SHP77 treated with DMSO at 0.1 percent for 48 hours (cell line): ENCODE measurements around the gene ATP6V0E1.
A peak's percentile ranks its signal among the peaks of the same experiment; 100 is the strongest.
"Not testable (repeated sequence)": the region's sequence is repeated elsewhere in the genome, so short reads cannot be mapped to it uniquely, and the experiment has no call there.

Experiments used
- DNase-seq: peaks from one replicate; lab custom pipeline; 2025; lab: John Stamatoyannopoulos, UW

ATP6V0E1 gene

GRCh38 chr5:173039188-173039587, 55.6 kb downstream of the ATP6V0E1 start:
- no peak for DNase-seq

GRCh38 chr5:173039964-173040363, 56.4 kb downstream of the ATP6V0E1 start:
- no peak for DNase-seq

GRCh38 chr5:173041881-173042762, 58.6 kb downstream of the ATP6V0E1 start:
- DNase-seq: no peak

- DNase-seq: no peak
Observed at GRCh38 chr5:173042763-173043107, 59.2 kb downstream of the ATP6V0E1 start.

- DNase-seq: no peak
Observed at GRCh38 chr5:173045474-173045873, 61.9 kb downstream of the ATP6V0E1 start.

GRCh38 chr5:173047096-173047837, 63.7 kb downstream of the ATP6V0E1 start:
- not testable (repeated sequence) for DNase-seq

- DNase-seq: no peak
Observed at GRCh38 chr5:173047838-173048105, 64.2 kb downstream of the ATP6V0E1 start.

- no peak for DNase-seq
Observed at GRCh38 chr5:173050791-173051190, 67.2 kb downstream of the ATP6V0E1 start.

- DNase-seq: no peak
Observed at GRCh38 chr5:173051746-173052145, 68.2 kb downstream of the ATP6V0E1 start.

- DNase-seq: no peak
Observed at GRCh38 chr5:173053041-173053440, 69.5 kb downstream of the ATP6V0E1 start.

- DNase-seq: no peak
Observed at GRCh38 chr5:173055042-173055721, 71.6 kb downstream of the ATP6V0E1 start.

GRCh38 chr5:173055722-173055982, 72.1 kb downstream of the ATP6V0E1 start:
- DNase-seq: peak; percentile 70

GRCh38 chr5:173055983-173056782, 72.6 kb downstream of the ATP6V0E1 start, which contains the start of gene CREBRF:
TSS of gene CREBRF (plus strand) at chr5:173056352. CDS start at chr5:173080776, 24,424 bp downstream.
- DNase-seq: peak; percentile 87

- no peak for DNase-seq
Observed at GRCh38 chr5:173056783-173057061, 73.2 kb downstream of the ATP6V0E1 start.

GRCh38 chr5:173057062-173057924, 73.7 kb downstream of the ATP6V0E1 start:
- peak; percentile 86 for DNase-seq

- no peak for DNase-seq
Observed at GRCh38 chr5:173062141-173062540, 78.6 kb downstream of the ATP6V0E1 start.

- DNase-seq: no peak
Observed at GRCh38 chr5:173065155-173065554, 81.6 kb downstream of the ATP6V0E1 start.

GRCh38 chr5:173069671-173070070, 86.1 kb downstream of the ATP6V0E1 start:
- DNase-seq: no peak

- no peak for DNase-seq
Observed at GRCh38 chr5:173075137-173075843, 91.7 kb downstream of the ATP6V0E1 start.

- DNase-seq: no peak
Observed at GRCh38 chr5:173075970-173076369, 92.4 kb downstream of the ATP6V0E1 start.

GRCh38 chr5:173076471-173076870, 92.9 kb downstream of the ATP6V0E1 start:
- not testable (repeated sequence) for DNase-seq
